CD4-positive, alpha-beta T cell (primary cell): Measurements from ENCODE around the gene TEDDM1. TPM values are rescaled to one million over a fixed set of nuclear protein-coding genes. Genes with fewer than 3 reads are reported as not detected.
"Not testable (repeated sequence)": the region's sequence is repeated elsewhere in the genome, so short reads cannot be mapped to it uniquely, and the experiment has no call there.

Experiments
- ATAC-seq: fragments of 200-7000 bp; cut with Tn5 transposase; one replicate; pipeline ENCODE4 v1.10.0; 2022; ENCODE audit warnings: mild to moderate bottlenecking; ENCODE audit not compliant: poor library complexity
- CTCF ChIA-PET: fragments of 350-600 bp; sonication (Branson Sonifier 250); formaldehyde crosslinking; loops from one replicate; lab custom pipeline; 2021; ENCODE audit warnings: antibody characterized with exemption, inconsistent platforms; lab: Charles Lee
- POLR2A ChIA-PET: fragments of 350-600 bp; sonication (Branson Sonifier 250); formaldehyde crosslinking; loops from one replicate; lab custom pipeline; 2021; ENCODE audit warnings: antibody characterized with exemption, inconsistent platforms; lab: Charles Lee
- DNase-seq, 14 experiments: peaks; one replicate each; pipeline ENCODE4 v3.0.0-alpha.2; 2013 to 2020; ENCODE audit warnings: mixed read lengths in 2 of 14
- H3K27ac ChIP-seq, 2 donors: one replicate each; pipeline versions ENCODE4 v1.5.1 to v1.7.0; 2013; ENCODE audit warnings: low read length in 2 of 2, low read depth in 1 of 2, mild to moderate bottlenecking in 1 of 2
- H3K27me3 ChIP-seq, 2 experiments: 1 replicate in 1 of 2; 2 replicates in 1 of 2; pipeline versions ENCODE4 v1.6.1 to v1.7.0; 2013; ENCODE audit warnings: low read length in 2 of 2, control low read depth in 1 of 2, mild to moderate bottlenecking in 1 of 2, moderate library complexity in 1 of 2; ENCODE audit not compliant: insufficient read depth in 2 of 2, control insufficient read depth in 1 of 2
- H3K36me3 ChIP-seq: one replicate; pipeline ENCODE4 v1.6.1; 2013; ENCODE audit warnings: low read length, control low read depth; ENCODE audit not compliant: insufficient read depth
- H3K4me1 ChIP-seq: one replicate; pipeline ENCODE4 v1.6.1; 2013; ENCODE audit warnings: low read length, control low read depth; ENCODE audit not compliant: insufficient read depth
- H3K4me3 ChIP-seq: one replicate; pipeline ENCODE4 v1.5.1; 2013; ENCODE audit warnings: mild to moderate bottlenecking, low read length, moderate library complexity
- H3K9me3 ChIP-seq, 2 experiments: 1 replicate in 1 of 2; 2 replicates in 1 of 2; pipeline versions ENCODE4 v1.6.1 to v1.7.0; 2013; ENCODE audit warnings: low read length in 2 of 2, mild to moderate bottlenecking in 2 of 2, control low read depth in 1 of 2, moderate library complexity in 1 of 2; ENCODE audit not compliant: control insufficient read depth in 1 of 2, insufficient read depth in 1 of 2
- H3K27ac Mint-ChIP-seq: one replicate; pipeline ENCODE4 v1.8.0; 2020; ENCODE audit warnings: mixed read lengths
- H3K27me3 Mint-ChIP-seq: one replicate; pipeline ENCODE4 v1.8.0; 2021; ENCODE audit warnings: mixed read lengths
- H3K36me3 Mint-ChIP-seq: one replicate; pipeline ENCODE4 v1.8.0; 2021; ENCODE audit warnings: low read depth, mixed read lengths
- H3K4me1 Mint-ChIP-seq: one replicate; pipeline ENCODE4 v1.8.0; 2021; ENCODE audit warnings: low read depth, mixed read lengths
- H3K4me3 Mint-ChIP-seq: one replicate; pipeline ENCODE4 v1.8.0; 2020; ENCODE audit warnings: mild to moderate bottlenecking, mixed read lengths
- H3K9me3 Mint-ChIP-seq: one replicate; pipeline ENCODE4 v1.8.0; 2020; ENCODE audit warnings: mixed read lengths
- CTCF ChIP-seq: fragments of 200-600 bp; IDR thresholded peaks from one replicate; pipeline ENCODE4 v1.8.0; 2022; ENCODE audit warnings: antibody characterized with exemption, mild to moderate bottlenecking
- intact Hi-C, 2 experiments: fragments of 100-400 bp; cut with DNase I in 1 of 2; cut with micrococcal nuclease in 1 of 2; formaldehyde crosslinking; loops; one replicate each; pipeline versions ENCODE4 v1.15.1 to v1.9.0; 2023 to 2025; cut with DNase I, micrococcal nuclease
- total RNA-seq, 174 experiments: library from RNA in 2 of 174; stranded (reverse) in 2 of 174; gene quantifications; one replicate each; pipeline ENCODE4 v1.2.3 and lab custom pipeline; 2021 to 2026

TEDDM1 gene
- total RNA-seq, 2 experiments from 2014 or later, result not detected

GRCh38 chr1:182383037-182383661 lies 17.3 kb downstream of the TEDDM1 start:
- H3K27me3 Mint-ChIP-seq, result no peaks in the 10 kb centered on the region
- H3K27ac Mint-ChIP-seq, result no peak overlapping the region
- no peaks in the 10 kb centered on the region for H3K9me3 ChIP-seq
- H3K4me3 ChIP-seq, result no peak overlapping the region
- no peaks in the 10 kb centered on the region for H3K4me1 ChIP-seq
- no peak overlapping the region for H3K4me3 Mint-ChIP-seq
- ChIA-PET CTCF (no interaction called here), POLR2A (no interaction called here)
- H3K27ac ChIP-seq, result no peak overlapping the region
- no peak for ATAC-seq
- H3K36me3 ChIP-seq, result peaks cover 32% of the 10 kb centered on the region
- peaks cover 0 to 3% of the 10 kb centered on the region in 2 experiments for H3K27me3 ChIP-seq
- H3K4me1 Mint-ChIP-seq, result no peaks in the 10 kb centered on the region
- no peak for TF ChIP-seq CTCF
- no peak for DNase-seq
- H3K36me3 Mint-ChIP-seq, result peaks cover 48% of the 10 kb centered on the region
- intact Hi-C loops, result no loop called here
- H3K9me3 Mint-ChIP-seq, result no peaks in the 10 kb centered on the region

DNA sequence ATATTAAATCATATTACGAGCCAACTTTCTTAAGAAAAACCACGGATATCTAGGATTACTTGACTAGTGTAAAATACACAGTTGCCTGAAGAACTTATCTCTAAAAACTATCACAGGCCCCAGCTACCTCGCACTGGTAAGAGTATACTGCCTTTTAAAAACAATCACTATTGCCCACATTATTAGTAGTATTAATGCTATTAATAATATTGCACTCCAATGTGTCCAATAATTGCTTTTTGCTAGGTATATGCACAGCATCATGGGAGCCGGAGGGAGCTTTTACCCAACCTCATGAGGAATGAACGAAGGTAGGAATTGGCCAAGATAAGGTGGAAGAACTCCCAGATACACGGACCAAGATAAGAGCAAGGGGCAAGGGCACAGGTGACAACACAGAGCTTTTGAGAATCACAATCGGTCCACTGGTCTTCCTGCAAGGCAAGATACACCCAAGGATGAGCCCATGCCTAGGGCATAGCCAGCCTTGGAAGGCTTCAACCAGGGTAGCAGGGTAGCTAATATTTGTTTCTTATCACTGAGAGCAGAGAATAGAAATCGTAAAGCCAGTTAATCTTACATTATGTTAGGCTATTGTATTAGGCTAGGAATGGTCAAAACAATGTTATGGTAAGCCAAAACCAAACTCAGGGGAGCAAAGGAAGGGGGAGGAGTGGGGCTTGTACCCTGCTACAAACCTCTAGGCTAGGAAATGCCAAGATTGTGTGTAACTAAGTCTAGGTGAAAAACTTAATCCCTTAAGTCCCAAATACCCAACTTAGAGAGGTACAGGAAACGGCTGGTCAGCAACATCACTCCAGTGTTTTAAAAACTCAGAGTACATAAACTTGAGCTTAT lies 18.3 kb downstream of the TEDDM1 start:
- peaks cover 41% of the 10 kb centered on the region for H3K36me3 Mint-ChIP-seq
- H3K9me3 Mint-ChIP-seq, result no peaks in the 10 kb centered on the region
- peaks cover 0 to 3% of the 10 kb centered on the region in 2 experiments for H3K27me3 ChIP-seq
- no peak overlapping the region for H3K4me3 ChIP-seq
- H3K9me3 ChIP-seq, result no peaks in the 10 kb centered on the region
- no peaks in the 10 kb centered on the region for H3K4me1 ChIP-seq
- ATAC-seq, result no peak
- no peaks in the 10 kb centered on the region for H3K27me3 Mint-ChIP-seq
- CTCF ChIA-PET, result no interaction called here
- no peak for DNase-seq
- peaks cover 29% of the 10 kb centered on the region for H3K36me3 ChIP-seq
- TF ChIP-seq CTCF, result no peak
- H3K4me1 Mint-ChIP-seq, result no peaks in the 10 kb centered on the region
- no peak overlapping the region for H3K27ac Mint-ChIP-seq
- H3K27ac ChIP-seq, result no peak overlapping the region
- POLR2A ChIA-PET, result interaction anchor here (1.5 kb wide), 1 partner anchor 10 kb away, joined by 3 read pairs; the partner anchor contains the start of gene GLUL
- intact Hi-C loops, result no loop called here
- no peak overlapping the region for H3K4me3 Mint-ChIP-seq

GRCh38 chr1:182380199-182380598 lies 20.3 kb downstream of the TEDDM1 start:
- Histone ChIP-seq H3K36me3 (peaks cover 12% of the 10 kb centered on the region), H3K4me3 (no peak overlapping the region), H3K4me1 (no peaks in the 10 kb centered on the region), H3K27me3 (peaks cover 0 to 3% of the 10 kb centered on the region in 2 experiments), H3K9me3 (no peaks in the 10 kb centered on the region), H3K27ac (no peak overlapping the region)
- ATAC-seq (no peak), DNase-seq (no peak)
- no peaks in the 10 kb centered on the region for H3K27me3 Mint-ChIP-seq
- no peaks in the 10 kb centered on the region for H3K9me3 Mint-ChIP-seq
- intact Hi-C loops, result no loop called here
- H3K4me3 Mint-ChIP-seq, result no peak overlapping the region
- no peak overlapping the region for H3K27ac Mint-ChIP-seq
- peaks cover 21% of the 10 kb centered on the region for H3K36me3 Mint-ChIP-seq
- CTCF ChIA-PET, result interaction anchor here (1.7 kb wide), 1 partner anchor 17 kb away, joined by 5 read pairs; no protein-coding TSS in a partner anchor
- no peak for TF ChIP-seq CTCF
- no peaks in the 10 kb centered on the region for H3K4me1 Mint-ChIP-seq
- POLR2A ChIA-PET, result no interaction called here

DNA sequence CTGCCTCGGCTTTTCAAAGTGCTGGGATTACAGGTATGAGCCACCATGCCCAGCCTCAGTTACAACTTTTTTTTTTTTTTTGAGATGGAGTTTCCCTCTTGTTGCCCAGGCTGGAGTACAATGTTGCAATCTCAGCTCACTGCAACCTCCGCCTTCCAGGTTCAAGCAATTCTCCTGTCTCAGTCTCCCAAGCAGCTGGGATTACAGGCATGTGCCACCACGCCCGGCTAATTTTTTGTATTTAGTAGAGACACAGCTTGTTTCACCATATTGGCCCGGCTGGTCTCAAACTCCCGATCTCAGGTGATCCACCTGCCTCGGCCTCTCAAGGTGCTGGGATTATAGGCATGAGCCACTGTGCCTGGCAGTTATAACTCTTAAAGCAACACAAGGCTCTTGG lies 20.7 kb downstream of the TEDDM1 start:
- CTCF ChIA-PET, result interaction anchor here (1.7 kb wide), 1 partner anchor 17 kb away, joined by 5 read pairs; no protein-coding TSS in a partner anchor
- intact Hi-C loops, H3K9me3 ChIP-seq, H3K36me3 ChIP-seq, H3K9me3 Mint-ChIP-seq, H3K27me3 ChIP-seq, POLR2A ChIA-PET, H3K27me3 Mint-ChIP-seq, H3K27ac Mint-ChIP-seq, ATAC-seq, H3K4me1 ChIP-seq, DNase-seq, H3K4me3 ChIP-seq, H3K4me3 Mint-ChIP-seq, H3K27ac ChIP-seq, H3K4me1 Mint-ChIP-seq: not testable (repeated sequence)
- H3K36me3 Mint-ChIP-seq, result peaks cover 17% of the 10 kb centered on the region
